Stimulated activated CD4-positive, alpha-beta T cell treated with anti-CD3 and anti-CD28 coated beads, Interleukin-4, amount 100 ng/mL, for 48 hours (primary cell): ENCODE measurements around the gene SULT1C3.
"Not testable (repeated sequence)": the region's sequence is repeated elsewhere in the genome, so short reads cannot be mapped to it uniquely, and the experiment has no call there.

Experiments
- DNase-seq, 2 donors: peaks; one replicate each; pipeline ENCODE4 v3.0.0-alpha.2; 2020; ENCODE audit warnings: low read depth in 2 of 2

SULT1C3 gene

GRCh38 chr2:108244667-108245414 is 5.1 kb downstream of the SULT1C3 start:
- no peak for DNase-seq

GRCh38 chr2:108253106-108253505 is 13.3 kb downstream of the SULT1C3 start:
- DNase-seq = no peak

GRCh38 chr2:108257757-108258331 is 18.1 kb downstream of the SULT1C3 start:
- DNase-seq = no peak

- no peak for DNase-seq
Observed at GRCh38 chr2:108260773-108261172, 21.0 kb downstream of the SULT1C3 start.

GRCh38 chr2:108262036-108262435 is 22.3 kb downstream of the SULT1C3 start:
- no peak for DNase-seq

GRCh38 chr2:108263401-108263800 is 23.6 kb downstream of the SULT1C3 start:
- DNase-seq = no peak

- no peak for DNase-seq
Observed at GRCh38 chr2:108266218-108266617, 26.4 kb downstream of the SULT1C3 start.

- DNase-seq = no peak
Observed at GRCh38 chr2:108267101-108267500, 27.3 kb downstream of the SULT1C3 start.

GRCh38 chr2:108268001-108268400 is 28.2 kb downstream of the SULT1C3 start:
- DNase-seq = no peak

- DNase-seq = no peak
Observed at GRCh38 chr2:108270346-108270745, 30.6 kb downstream of the SULT1C3 start.

GRCh38 chr2:108270768-108271506 is 31.2 kb downstream of the SULT1C3 start:
- DNase-seq = no peak

- no peak for DNase-seq
Observed at GRCh38 chr2:108271691-108272253, 32.0 kb downstream of the SULT1C3 start.

- DNase-seq = no peak
Observed at GRCh38 chr2:108278631-108279030, 38.9 kb downstream of the SULT1C3 start.

GRCh38 chr2:108279468-108279867 is 39.7 kb downstream of the SULT1C3 start:
- no peak for DNase-seq

- no peak for DNase-seq
Observed at GRCh38 chr2:108280466-108280865, 40.7 kb downstream of the SULT1C3 start.

- not testable (repeated sequence) for DNase-seq
Observed at GRCh38 chr2:108284566-108284965, 44.8 kb downstream of the SULT1C3 start.

- DNase-seq = no peak
Observed at GRCh38 chr2:108285616-108286015, 45.8 kb downstream of the SULT1C3 start.

GRCh38 chr2:108287169-108287568 is 47.4 kb downstream of the SULT1C3 start:
- DNase-seq = no peak

- DNase-seq = no peak
Observed at GRCh38 chr2:108288534-108289106, 48.9 kb downstream of the SULT1C3 start, which contains the start of gene SULT1C2. Gene SULT1C2, plus strand, starts transcription at chr2:108288895. Its CDS starts 4,773 bp downstream, at chr2:108293668.

GRCh38 chr2:108293850-108294249 is 54.1 kb downstream of the SULT1C3 start:
- no peak for DNase-seq

GRCh38 chr2:108297436-108298141 is 57.8 kb downstream of the SULT1C3 start:
- no peak for DNase-seq
